H9 (cell line): Measurements from ENCODE around the gene CACHD1. TPM values are rescaled to one million over a fixed set of nuclear protein-coding genes. Genes with fewer than 3 reads are reported as not detected.

ENCODE experiments used
- DNase-seq: peaks from one replicate; pipeline ENCODE4 v3.0.0-alpha.2; 2017
- H2AFZ ChIP-seq: one replicate; pipeline ENCODE4 v1.6.1; 2013; ENCODE audit warnings: mild to moderate bottlenecking, low read length, control low read depth, moderate library complexity
- H2AK5ac ChIP-seq: 2 replicates; pipeline ENCODE4 v1.6.1; 2013; ENCODE audit warnings: low read length, control low read depth, mixed read lengths; ENCODE audit not compliant: insufficient read length
- H2BK120ac ChIP-seq: one replicate; pipeline ENCODE4 v1.6.1; 2013; ENCODE audit warnings: low read depth, mild to moderate bottlenecking, low read length, control low read depth, inconsistent platforms; ENCODE audit not compliant: poor library complexity, severe bottlenecking
- H2BK12ac ChIP-seq: 2 replicates; pipeline ENCODE4 v1.6.1; 2013; ENCODE audit warnings: low read length, control low read depth, mixed read lengths, low read depth; ENCODE audit not compliant: insufficient read length
- H2BK15ac ChIP-seq: 2 replicates; pipeline ENCODE4 v1.6.1; 2013; ENCODE audit warnings: low read depth, low read length, control low read depth
- H2BK20ac ChIP-seq: one replicate; pipeline ENCODE4 v1.6.1; 2013; ENCODE audit warnings: low read depth, mild to moderate bottlenecking, low read length, control low read depth, inconsistent platforms; ENCODE audit not compliant: poor library complexity, severe bottlenecking
- H2BK5ac ChIP-seq: 2 replicates; pipeline ENCODE4 v1.6.1; 2013; ENCODE audit warnings: low read length, control low read depth, mixed read lengths; ENCODE audit not compliant: insufficient read length
- H3K14ac ChIP-seq: 2 replicates; pipeline ENCODE4 v1.6.1; 2013; ENCODE audit warnings: low read length, control low read depth; ENCODE audit not compliant: insufficient read depth
- H3K18ac ChIP-seq: 2 replicates; pipeline ENCODE4 v1.6.1; 2013; ENCODE audit warnings: low read depth, mild to moderate bottlenecking, mixed read lengths, low read length, control low read depth; ENCODE audit not compliant: insufficient read length
- H3K23ac ChIP-seq: 2 replicates; pipeline ENCODE4 v1.6.1; 2013; ENCODE audit warnings: low read length, control low read depth, mixed read lengths, low read depth; ENCODE audit not compliant: insufficient read length
- H3K23me2 ChIP-seq: 2 replicates; pipeline ENCODE4 v1.6.1; 2013; ENCODE audit warnings: low read depth, mild to moderate bottlenecking, mixed read lengths, low read length, control low read depth; ENCODE audit not compliant: insufficient read length, poor library complexity, severe bottlenecking
- H3K27ac ChIP-seq: 2 replicates; pipeline ENCODE4 v1.5.1; 2013; ENCODE audit warnings: low read length, control low read depth, mixed read lengths, low read depth; ENCODE audit not compliant: insufficient read length
- H3K27me3 ChIP-seq: 2 replicates; pipeline ENCODE4 v1.6.1; 2013; ENCODE audit warnings: low read length, control low read depth, inconsistent platforms; ENCODE audit not compliant: insufficient read depth
- H3K4ac ChIP-seq: 2 replicates; pipeline ENCODE4 v1.6.1; 2013; ENCODE audit warnings: low read depth, mild to moderate bottlenecking, control low read depth, inconsistent platforms, low read length, moderate library complexity
- H3K4me1 ChIP-seq: 2 replicates; pipeline ENCODE4 v1.6.1; 2013; ENCODE audit warnings: low read length, control low read depth, inconsistent platforms; ENCODE audit not compliant: insufficient read depth
- H3K4me2 ChIP-seq: 2 replicates; pipeline ENCODE4 v1.6.1; 2013; ENCODE audit warnings: low read length, control low read depth, mixed read lengths; ENCODE audit not compliant: insufficient read length, insufficient read depth
- H3K56ac ChIP-seq: 2 replicates; pipeline ENCODE4 v1.6.1; 2013; ENCODE audit warnings: low read depth, mild to moderate bottlenecking, mixed read lengths, low read length, control low read depth; ENCODE audit not compliant: insufficient read length
- H3K79me1 ChIP-seq: 2 replicates; pipeline ENCODE4 v1.6.1; 2013; ENCODE audit warnings: low read depth, mild to moderate bottlenecking, moderate library complexity, low read length, control low read depth, inconsistent platforms; ENCODE audit not compliant: insufficient read depth, poor library complexity, severe bottlenecking
- H3K79me2 ChIP-seq: 2 replicates; pipeline ENCODE4 v1.6.1; 2013; ENCODE audit warnings: low read length, control low read depth, inconsistent platforms; ENCODE audit not compliant: insufficient read depth
- H3K9ac ChIP-seq: 2 replicates; pipeline ENCODE4 v1.6.1; 2013; ENCODE audit warnings: low read length, control low read depth, mixed read lengths; ENCODE audit not compliant: insufficient read length; ENCODE audit errors: extremely low read depth
- H3K9me3 ChIP-seq: one replicate; pipeline ENCODE4 v1.6.1; 2013; ENCODE audit warnings: low read depth, low read length, inconsistent platforms; ENCODE audit not compliant: control insufficient read depth
- H3T11ph ChIP-seq: one replicate; pipeline ENCODE4 v1.6.1; 2013; ENCODE audit warnings: mild to moderate bottlenecking, low read length, control low read depth, inconsistent platforms
- H4K20me1 ChIP-seq: one replicate; pipeline ENCODE4 v1.6.1; 2013; ENCODE audit not compliant: control insufficient read depth, insufficient read length, insufficient read depth
- H4K5ac ChIP-seq: 2 replicates; pipeline ENCODE4 v1.6.1; 2013; ENCODE audit warnings: low read depth, mild to moderate bottlenecking, mixed read lengths, low read length, control low read depth; ENCODE audit not compliant: insufficient read length
- H4K8ac ChIP-seq: replicated peaks from 2 replicates; pipeline ENCODE4 v1.6.1; 2013; ENCODE audit warnings: low read length, control low read depth, mixed read lengths, low read depth; ENCODE audit not compliant: insufficient read length
- H4K91ac ChIP-seq: 2 replicates; pipeline ENCODE4 v1.6.1; 2013; ENCODE audit warnings: low read depth, mild to moderate bottlenecking, moderate library complexity, mixed read lengths, low read length, control low read depth; ENCODE audit not compliant: insufficient read length
- H3K27ac Mint-ChIP-seq, 3 experiments: 2 replicates in 2 of 3; 3 replicates in 1 of 3; pipeline ENCODE4 v1.8.0; 2020 to 2021; ENCODE audit warnings: mixed read lengths in 3 of 3, mild to moderate bottlenecking in 1 of 3, moderate library complexity in 1 of 3
- H3K27me3 Mint-ChIP-seq: 2 replicates; pipeline ENCODE4 v1.8.0; 2021; ENCODE audit warnings: low read depth, mild to moderate bottlenecking, moderate library complexity, mixed read lengths
- H3K36me3 Mint-ChIP-seq, 3 experiments: 2 replicates in 2 of 3; 3 replicates in 1 of 3; pipeline ENCODE4 v1.8.0; 2020 to 2021; ENCODE audit warnings: low read depth in 3 of 3, mixed read lengths in 3 of 3; ENCODE audit not compliant: insufficient read depth in 1 of 3
- H3K4me1 Mint-ChIP-seq, 2 experiments: 2 replicates each; pipeline ENCODE4 v1.8.0; 2020; ENCODE audit warnings: mixed read lengths in 2 of 2
- H3K4me3 Mint-ChIP-seq, 2 experiments: 2 replicates in 1 of 2; 3 replicates in 1 of 2; pipeline ENCODE4 v1.8.0; 2020 to 2021; ENCODE audit warnings: mild to moderate bottlenecking in 2 of 2, mixed read lengths in 2 of 2, moderate library complexity in 1 of 2
- H3K9me3 Mint-ChIP-seq, 2 experiments: 2 replicates in 1 of 2; 3 replicates in 1 of 2; pipeline ENCODE4 v1.8.0; 2020; ENCODE audit warnings: mild to moderate bottlenecking in 2 of 2, mixed read lengths in 2 of 2, moderate library complexity in 1 of 2
- CTCF ChIP-seq: fragments of 200-600 bp; sonication (generic); conservative IDR thresholded peaks from 3 replicates; pipeline ENCODE4 v1.8.0; 2021; ENCODE audit warnings: antibody characterized with exemption, mild to moderate bottlenecking
- WGBS: extraction: QIAGEN DNeasy Blood & Tissue Kit; methylation state at CpG from one replicate; pipeline ENCODE4 v1.1.7; 2013; ENCODE audit warnings: missing lambda C conversion rate, low lambda C conversion rate, mixed read lengths; ENCODE audit not compliant: insufficient read length; ENCODE audit errors: extremely low coverage; 5-methylcytosine and 5-hydroxymethylcytosine counted together
- total RNA-seq: library from RNA; stranded (reverse); gene quantifications from 2 replicates; pipeline ENCODE4 v1.2.1, GENCODE V29; 2021

The CACHD1 gene
- total RNA-seq, 1 experiment from 2014 or later, result 94.2 TPM

- no peak overlapping the region for H3K18ac ChIP-seq
- H4K91ac ChIP-seq, result no peak overlapping the region
- H2BK120ac ChIP-seq, result no peak overlapping the region
- H3K23ac ChIP-seq, result no peak overlapping the region
- no peaks in the 10 kb centered on the region for H4K20me1 ChIP-seq
- Mint-ChIP-seq H3K4me3 (no peak overlapping the region), H3K36me3 (peaks cover 24 to 91% (median 86%) of the 10 kb centered on the region in 3 experiments), H3K4me1 (peaks cover 0 to 9% of the 10 kb centered on the region in 2 experiments; a peak in 2 of 4 replicates), H3K9me3 (no peaks in the 10 kb centered on the region), H3K27me3 (no peaks in the 10 kb centered on the region), H3K27ac (no peak overlapping the region)
- no peak for TF ChIP-seq CTCF
- H3T11ph ChIP-seq, result no peak overlapping the region
- H4K5ac ChIP-seq, result no peak overlapping the region
- no peaks in the 10 kb centered on the region for H3K79me2 ChIP-seq
- H2BK20ac ChIP-seq, result no peak overlapping the region
- no peak overlapping the region for H2BK5ac ChIP-seq
- H3K4ac ChIP-seq, result no peak overlapping the region
- no CpG with 5 or more reads among the region's 2 CpGs for WGBS
- H4K8ac ChIP-seq, result no peak overlapping the region
- H3K23me2 ChIP-seq, result no peaks in the 10 kb centered on the region
- H2BK15ac ChIP-seq, result no peak overlapping the region
- no peak overlapping the region for H2AK5ac ChIP-seq
- no peaks in the 10 kb centered on the region for H3K4me1 ChIP-seq
- H3K4me2 ChIP-seq, result no peak overlapping the region
- no peak overlapping the region for H3K27ac ChIP-seq
- H3K79me1 ChIP-seq, result no peaks in the 10 kb centered on the region
- H2AFZ ChIP-seq, result no peak overlapping the region
- H2BK12ac ChIP-seq, result no peak overlapping the region
- no peaks in the 10 kb centered on the region for H3K9me3 ChIP-seq
- no peak overlapping the region for H3K14ac ChIP-seq
- no peaks in the 10 kb centered on the region for H3K27me3 ChIP-seq
- no peak overlapping the region for H3K9ac ChIP-seq
- H3K56ac ChIP-seq, result no peak overlapping the region
- DNase-seq, result no peak
These were observed 183.5 kb downstream of the CACHD1 start for GRCh38 chr1:64653466-64653865.
